HG03575 (cell line): ENCODE measurements around the gene AGBL1.

Experiments used
- ATAC-seq: cut with Tn5 transposase; IDR thresholded peaks from one replicate; pipeline ENCODE4 v1.9.1; 2021; ENCODE audit not compliant: unreplicated experiment, insufficient number of reproducible peaks, low FRiP score; ENCODE audit errors: extremely low read depth

The AGBL1 gene

GRCh38 chr15:86213420-86213819 is 133.7 kb downstream of the AGBL1 start:
- ATAC-seq, result no peak

- ATAC-seq, result no peak
Measured at GRCh38 chr15:86213888-86214287, 134.2 kb downstream of the AGBL1 start.

DNA sequence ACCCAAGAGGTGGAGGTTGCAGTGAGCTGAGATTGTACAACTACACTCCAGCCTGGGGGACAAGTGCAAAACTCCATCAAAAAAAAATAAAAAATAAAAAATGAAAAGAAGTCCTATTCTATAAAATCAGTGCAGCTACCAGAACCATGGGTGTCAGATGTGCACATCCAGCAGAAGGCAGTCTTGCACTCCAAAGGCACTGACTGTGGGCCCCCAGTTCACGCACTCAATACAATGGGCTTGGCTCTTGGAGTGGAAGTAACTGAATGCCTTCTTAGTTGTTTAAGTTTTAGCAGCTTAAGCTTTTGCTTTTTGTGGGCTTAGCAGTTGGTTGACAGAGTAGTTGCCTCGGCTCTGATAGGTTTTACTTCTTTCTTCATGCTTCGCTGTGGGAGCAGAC is 141.4 kb downstream of the AGBL1 start:
- no peak for ATAC-seq

GRCh38 chr15:86229306-86229705 is 149.6 kb downstream of the AGBL1 start:
- ATAC-seq, result no peak

- no peak for ATAC-seq
Measured at GRCh38 chr15:86229936-86230335, 150.3 kb downstream of the AGBL1 start.

DNA sequence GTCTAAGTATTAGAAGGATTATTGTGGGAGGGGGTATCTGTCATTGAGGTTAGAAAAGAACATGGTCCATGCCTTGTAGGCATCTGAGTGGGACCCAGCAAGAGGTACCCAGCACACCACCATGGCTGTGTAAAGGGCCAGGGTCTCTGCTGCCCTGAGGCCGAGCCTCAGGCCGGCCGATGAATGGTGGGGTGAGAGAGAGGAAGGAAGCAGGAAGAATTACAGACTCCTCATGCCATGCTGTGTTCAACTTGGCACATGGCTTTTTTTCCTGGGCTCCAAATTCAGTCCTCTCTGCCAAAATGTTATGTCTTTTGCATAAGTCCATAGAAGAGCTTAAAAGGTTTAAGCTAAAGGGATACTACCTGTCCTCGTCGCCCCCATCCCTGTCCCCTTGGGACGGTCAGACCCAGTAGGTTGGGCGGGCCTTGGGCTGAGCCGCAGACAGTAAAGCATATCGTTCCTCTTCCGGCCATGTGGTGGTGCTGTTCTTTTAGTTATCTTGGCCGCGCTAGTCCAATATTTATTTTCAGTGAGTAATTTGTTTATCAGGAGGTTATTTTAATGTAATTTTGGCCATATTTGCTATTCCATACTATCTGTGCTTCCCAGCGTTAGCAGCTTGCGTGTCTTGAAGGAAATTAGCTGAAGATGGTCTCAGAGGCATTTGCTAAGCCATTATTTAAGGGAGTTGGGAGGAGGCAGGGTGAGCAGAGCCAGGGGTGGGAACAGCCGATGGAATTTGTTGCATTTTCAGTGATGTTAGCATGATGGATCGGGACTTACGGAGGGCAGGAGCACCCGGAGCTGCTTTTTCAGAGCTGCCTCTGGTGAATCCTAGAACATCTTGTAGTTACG is 152.4 kb downstream of the AGBL1 start:
- ATAC-seq, result peak; percentile 53

DNA sequence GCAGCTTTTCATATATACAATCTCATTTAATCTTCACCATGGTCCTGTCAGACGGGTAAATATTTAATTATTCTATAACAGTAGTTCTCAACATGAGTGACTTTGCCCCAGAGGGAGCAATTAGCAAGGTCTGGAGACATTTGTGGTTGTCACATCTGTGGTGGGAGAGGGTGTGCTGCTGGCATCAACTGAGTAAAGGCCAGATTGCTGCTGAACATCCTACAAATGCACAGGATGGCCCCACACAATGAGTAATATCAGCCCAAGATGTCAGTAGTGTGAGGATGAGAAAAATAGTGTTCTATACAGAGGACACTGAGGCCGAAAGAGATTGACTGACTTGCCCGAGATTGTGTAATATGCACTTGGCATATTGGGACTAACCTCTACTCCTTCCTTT is 156.0 kb downstream of the AGBL1 start:
- ATAC-seq, result no peak

DNA sequence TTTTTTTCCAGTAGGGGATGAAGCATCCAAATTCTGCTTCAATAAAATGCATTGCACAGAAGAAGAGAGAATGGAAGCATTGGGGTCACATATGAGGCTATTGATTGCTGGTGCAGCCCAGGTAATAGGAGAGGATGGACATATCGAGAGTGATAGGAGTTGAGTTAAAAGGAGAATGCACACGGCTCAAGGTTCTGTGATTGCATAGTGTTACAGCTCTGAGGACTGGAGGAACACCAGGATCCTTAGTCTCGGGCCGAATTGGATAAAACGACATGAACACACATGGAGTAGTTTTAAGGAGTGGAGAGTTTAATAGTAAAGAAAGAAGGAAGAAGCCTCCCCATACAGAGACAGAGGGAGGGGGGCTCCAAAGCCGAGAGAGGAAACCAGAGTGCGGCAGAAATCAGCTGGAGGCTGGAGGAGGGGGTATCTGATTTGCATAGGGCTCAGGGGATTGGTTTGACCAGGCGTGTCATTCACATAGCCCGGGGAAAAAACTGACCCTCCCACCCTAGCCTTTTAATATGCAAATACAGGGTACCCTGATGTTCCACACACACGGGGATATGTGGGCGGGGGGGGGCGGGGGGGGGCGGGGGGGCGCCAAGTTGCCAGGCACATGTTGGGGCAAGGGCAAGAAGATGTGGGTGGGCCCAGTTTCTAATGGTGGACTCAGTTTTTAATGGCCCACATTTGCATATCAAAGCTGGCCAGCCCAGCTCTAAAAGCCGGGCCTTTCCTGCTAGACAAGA is 156.9 kb downstream of the AGBL1 start:
- no peak for ATAC-seq

- no peak for ATAC-seq
Measured at GRCh38 chr15:86237111-86237500, 157.4 kb downstream of the AGBL1 start.

DNA sequence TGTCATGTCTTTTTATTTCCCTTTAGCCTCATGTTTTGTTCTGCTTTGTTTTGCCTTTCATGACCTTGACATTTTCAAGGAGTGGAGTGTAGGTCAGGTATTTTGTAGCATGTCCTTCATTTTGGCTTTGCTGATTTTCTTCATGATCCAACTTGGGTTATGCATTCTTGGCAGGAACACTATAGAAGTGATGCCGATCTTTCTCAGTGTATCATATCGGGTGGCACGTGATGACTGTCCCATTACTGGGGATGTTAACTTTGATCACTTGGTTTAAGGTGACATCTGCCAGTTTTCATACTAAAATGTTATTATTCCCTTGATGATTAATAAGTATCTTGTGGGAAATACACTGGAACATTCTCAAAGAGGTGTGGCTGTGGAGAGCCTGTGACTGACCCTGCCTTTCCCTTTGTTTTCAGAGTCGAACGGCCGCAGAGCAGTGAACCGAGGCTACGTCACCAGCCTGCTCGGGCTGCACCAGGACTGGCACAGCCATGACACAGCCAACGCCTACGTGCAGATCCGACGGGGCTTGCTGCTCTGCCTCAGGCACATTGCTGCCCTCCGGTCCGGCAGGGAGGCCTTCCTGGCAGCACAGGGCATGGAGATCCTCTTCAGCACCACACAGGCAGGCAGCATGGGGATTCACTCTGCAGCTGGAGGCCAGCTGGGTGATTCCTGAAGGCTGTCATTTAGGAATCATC is 167.7 kb downstream of the AGBL1 start:
- no peak for ATAC-seq

DNA sequence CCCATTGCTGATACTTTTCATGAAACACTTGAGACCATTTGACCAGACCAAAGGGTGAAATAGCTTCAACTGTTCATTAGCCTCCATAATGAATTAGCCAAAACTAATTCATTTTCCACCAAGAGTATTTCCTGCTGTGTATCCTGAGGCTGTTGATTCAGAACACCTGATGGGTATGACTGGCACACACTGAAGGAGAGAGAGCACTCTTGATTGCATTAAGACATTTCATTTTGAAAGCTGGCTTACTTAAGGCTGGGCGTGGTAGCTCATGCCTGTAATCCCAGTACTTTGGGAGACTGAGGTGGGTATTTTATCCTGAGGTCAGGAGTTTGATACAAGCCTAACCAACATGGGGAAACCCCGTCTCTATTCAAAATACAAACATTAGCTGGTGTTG is 175.6 kb downstream of the AGBL1 start:
- no peak for ATAC-seq

GRCh38 chr15:86256628-86257027 is 177.0 kb downstream of the AGBL1 start:
- no peak for ATAC-seq

DNA sequence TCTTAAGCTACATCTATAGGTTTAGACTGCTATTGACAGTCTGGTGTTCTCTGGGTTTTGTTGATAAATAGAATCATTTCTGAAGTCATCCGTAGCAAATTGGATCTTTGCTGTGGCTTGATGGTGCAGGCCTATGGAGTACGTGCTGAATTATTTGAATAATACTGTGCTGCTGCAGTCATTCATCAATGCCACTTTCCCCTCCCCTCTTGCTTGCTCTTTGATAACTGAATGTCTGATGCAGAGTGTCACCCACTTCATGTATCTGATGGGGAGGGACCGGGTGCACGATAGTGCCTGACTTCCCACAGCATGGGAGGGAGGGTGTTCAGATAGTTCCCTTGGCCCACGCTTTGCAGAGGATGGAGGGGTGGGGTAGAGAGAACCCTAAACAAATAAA is 179.9 kb downstream of the AGBL1 start:
- no peak for ATAC-seq

- no peak for ATAC-seq
Measured at GRCh38 chr15:86263230-86263629, 183.6 kb downstream of the AGBL1 start.

DNA sequence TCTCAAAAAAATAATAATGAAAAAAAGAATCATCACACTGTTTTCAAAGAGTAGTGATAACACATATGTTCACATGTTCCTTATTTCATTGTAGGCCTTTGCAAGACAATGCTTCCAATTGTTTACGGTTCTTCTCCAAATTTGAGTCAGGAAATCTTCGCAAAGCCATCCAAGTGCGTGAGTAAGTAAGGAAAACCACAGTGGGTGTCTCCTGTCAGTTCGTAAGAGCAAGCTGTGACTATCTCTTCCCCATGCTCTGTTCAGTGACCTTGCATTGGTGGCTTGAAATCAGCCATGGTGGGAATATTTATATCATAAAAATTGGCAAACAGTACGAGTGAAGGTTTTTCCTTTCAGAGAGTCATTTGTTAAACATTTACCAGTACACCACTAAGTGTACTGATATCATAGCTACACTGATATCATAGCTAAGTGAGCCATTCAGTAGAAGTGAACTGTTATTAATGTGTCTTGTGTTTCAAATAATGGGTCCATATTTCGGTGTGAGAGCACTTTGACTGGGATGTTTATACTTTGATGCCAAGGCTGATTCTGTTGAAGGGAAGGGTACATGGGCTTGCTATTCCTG is 187.3 kb downstream of the AGBL1 start:
- ATAC-seq, result no peak

- no peak for ATAC-seq
Measured at GRCh38 chr15:86267892-86268291, 188.2 kb downstream of the AGBL1 start.

DNA sequence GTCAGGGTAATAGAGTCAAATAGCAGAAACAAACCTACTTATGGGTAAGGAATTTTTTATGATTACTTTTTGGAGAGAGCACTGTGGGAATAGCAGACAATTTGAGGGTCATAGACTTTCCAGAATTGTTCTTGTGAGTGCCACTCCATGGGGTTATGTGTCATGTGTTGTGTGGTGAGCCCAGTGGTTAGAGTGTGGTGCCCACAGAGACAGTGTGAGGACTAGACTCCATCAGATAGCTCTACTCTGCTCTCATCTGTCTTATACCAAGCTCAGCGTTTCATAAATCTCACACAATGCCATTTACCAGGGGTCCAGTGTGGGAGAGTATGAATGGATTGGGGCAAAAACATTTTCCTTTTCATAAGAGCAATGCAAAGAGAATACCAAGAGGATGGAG is 188.9 kb downstream of the AGBL1 start:
- ATAC-seq, result no peak

GRCh38 chr15:86273309-86273708 is 193.6 kb downstream of the AGBL1 start:
- ATAC-seq, result no peak

- ATAC-seq, result no peak
Measured at GRCh38 chr15:86275361-86275760, 195.7 kb downstream of the AGBL1 start.
